ENCODE data around the gene ADAMTS16. TPM values are rescaled to one million over a fixed set of nuclear protein-coding genes. Genes with fewer than 3 reads are reported as not detected.

ADAMTS16 gene
- total and polyA plus RNA-seq, 2 experiments from 2014 or later = 2.2 to 5.9 TPM

DNA sequence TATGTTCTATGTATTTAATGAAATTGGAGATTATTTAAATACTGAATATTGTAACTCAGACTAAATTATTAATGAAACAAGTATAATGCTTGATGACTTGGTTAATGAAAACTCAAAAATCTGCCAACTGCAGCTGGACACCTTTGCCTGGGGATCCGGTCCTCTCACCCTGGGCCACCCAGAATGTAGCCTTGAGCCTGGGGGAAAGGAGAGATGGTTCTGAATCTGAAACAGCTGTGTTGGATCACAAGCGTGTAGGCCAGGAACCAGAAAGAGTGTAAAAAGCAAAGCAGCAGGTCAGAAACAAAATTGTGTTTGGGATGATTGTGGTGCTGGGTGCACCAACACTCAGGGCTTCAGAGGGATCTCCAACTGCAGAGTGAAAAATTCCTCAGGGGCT lies 38.5 kb downstream of the ADAMTS16 start:
- Histone ChIP-seq H4K20me1 (ENCODE audit: insufficient read depth, poor library complexity, severe bottlenecking) (no peaks in the 10 kb centered on the region), H3K27me3 (no peaks in the 10 kb centered on the region), H3K9me2 (replicated peaks; ENCODE audit: insufficient read depth) (no peaks in the 10 kb centered on the region), H3K27ac (no peak overlapping the region), H3K4me1 (ENCODE audit: insufficient read depth) (peaks cover 3% of the 10 kb centered on the region), H3K36me3 (replicated peaks; ENCODE audit: insufficient read depth, low read depth) (no peaks in the 10 kb centered on the region), H3K4me3 (no peak overlapping the region), H2AFZ (no peak overlapping the region), H3K4me2 (peak overlapping the region; percentile 46), H3K79me2 (no peaks in the 10 kb centered on the region), H3K9me3 (ENCODE audit: low read depth) (no peaks in the 10 kb centered on the region)
- 70% methylated on average over 2 of the region's 2 CpGs for WGBS (ENCODE audit: low lambda C conversion rate, missing lambda C conversion rate)
- DNase-seq (ENCODE audit: low spot score) = no peak
- TF ChIP-seq EZH2phosphoT487 (IDR thresholded peaks at IDR 0.05; ENCODE audit: low read depth, severe bottlenecking, unreplicated experiment) (no peak), EZH2 (IDR thresholded peaks at IDR 0.05; ENCODE audit: borderline replicate concordance) (no peak)
- TF ChIP-seq, protein P1, sequence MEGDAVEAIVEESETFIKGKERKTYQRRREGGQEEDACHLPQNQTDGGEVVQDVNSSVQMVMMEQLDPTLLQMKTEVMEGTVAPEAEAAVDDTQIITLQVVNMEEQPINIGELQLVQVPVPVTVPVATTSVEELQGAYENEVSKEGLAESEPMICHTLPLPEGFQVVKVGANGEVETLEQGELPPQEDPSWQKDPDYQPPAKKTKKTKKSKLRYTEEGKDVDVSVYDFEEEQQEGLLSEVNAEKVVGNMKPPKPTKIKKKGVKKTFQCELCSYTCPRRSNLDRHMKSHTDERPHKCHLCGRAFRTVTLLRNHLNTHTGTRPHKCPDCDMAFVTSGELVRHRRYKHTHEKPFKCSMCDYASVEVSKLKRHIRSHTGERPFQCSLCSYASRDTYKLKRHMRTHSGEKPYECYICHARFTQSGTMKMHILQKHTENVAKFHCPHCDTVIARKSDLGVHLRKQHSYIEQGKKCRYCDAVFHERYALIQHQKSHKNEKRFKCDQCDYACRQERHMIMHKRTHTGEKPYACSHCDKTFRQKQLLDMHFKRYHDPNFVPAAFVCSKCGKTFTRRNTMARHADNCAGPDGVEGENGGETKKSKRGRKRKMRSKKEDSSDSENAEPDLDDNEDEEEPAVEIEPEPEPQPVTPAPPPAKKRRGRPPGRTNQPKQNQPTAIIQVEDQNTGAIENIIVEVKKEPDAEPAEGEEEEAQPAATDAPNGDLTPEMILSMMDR (IDR thresholded peaks at IDR 0.05; ENCODE audit: poor library complexity) = no peak

DNA sequence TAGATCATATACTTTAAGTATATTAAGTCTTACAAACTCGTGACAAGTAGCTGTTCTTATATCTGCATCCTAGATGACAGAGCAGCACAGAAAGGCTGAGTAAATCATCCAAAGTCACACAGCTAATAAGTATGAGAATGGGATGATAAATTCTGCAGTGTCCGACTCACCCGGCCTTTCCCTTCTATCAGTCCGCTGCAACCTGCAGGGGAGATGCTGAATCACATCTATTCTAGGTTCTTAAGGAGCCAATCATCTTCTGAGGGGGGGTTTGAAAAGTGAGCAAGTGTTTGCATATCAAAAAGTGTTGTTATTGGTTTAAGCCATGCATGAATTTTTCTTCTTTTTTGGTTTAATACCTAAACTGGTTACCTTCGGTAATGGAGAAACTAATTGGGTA lies 38.9 kb downstream of the ADAMTS16 start:
- Histone ChIP-seq H3K27me3 (no peaks in the 10 kb centered on the region), H2AFZ (no peak overlapping the region), H3K4me2 (no peak overlapping the region), H3K4me3 (no peak overlapping the region), H3K4me1 (ENCODE audit: insufficient read depth) (peaks cover 3% of the 10 kb centered on the region), H4K20me1 (ENCODE audit: insufficient read depth, poor library complexity, severe bottlenecking) (no peaks in the 10 kb centered on the region), H3K27ac (no peak overlapping the region), H3K79me2 (no peaks in the 10 kb centered on the region), H3K36me3 (replicated peaks; ENCODE audit: insufficient read depth, low read depth) (no peaks in the 10 kb centered on the region), H3K9me3 (ENCODE audit: low read depth) (no peaks in the 10 kb centered on the region), H3K9me2 (replicated peaks; ENCODE audit: insufficient read depth) (no peaks in the 10 kb centered on the region)
- DNase-seq (ENCODE audit: low spot score) = no peak
- TF ChIP-seq EZH2phosphoT487 (IDR thresholded peaks at IDR 0.05; ENCODE audit: low read depth, severe bottlenecking, unreplicated experiment) = no peak
- 84% methylated on average over 5 of the region's 5 CpGs for WGBS (ENCODE audit: low lambda C conversion rate, missing lambda C conversion rate)

DNA sequence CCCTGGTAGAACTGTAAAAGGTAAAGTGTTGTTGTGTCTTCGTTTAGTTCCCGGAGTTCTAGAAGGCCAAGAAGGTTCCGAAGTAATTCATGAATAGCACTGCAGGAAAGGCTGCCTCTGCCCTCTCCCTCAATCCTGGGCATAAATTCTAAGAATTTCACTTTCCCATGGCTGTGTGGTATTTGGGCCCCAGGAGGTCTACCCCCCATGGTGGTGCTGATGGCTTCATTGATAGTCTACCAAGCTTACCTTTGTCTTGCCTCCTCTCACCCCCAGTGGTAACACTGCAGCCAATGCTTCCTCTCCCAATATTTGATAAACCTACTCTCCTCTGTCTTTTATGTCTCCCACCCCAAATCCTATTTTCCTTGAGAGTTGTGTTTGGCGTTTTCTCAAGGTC lies 39.5 kb downstream of the ADAMTS16 start:
- Histone ChIP-seq H3K4me3 (no peak overlapping the region), H3K9me3 (ENCODE audit: low read depth) (no peaks in the 10 kb centered on the region), H3K36me3 (replicated peaks; ENCODE audit: insufficient read depth, low read depth) (no peaks in the 10 kb centered on the region), H3K4me1 (ENCODE audit: insufficient read depth) (peaks cover 3% of the 10 kb centered on the region), H2AFZ (no peak overlapping the region), H3K27ac (no peak overlapping the region), H3K27me3 (no peaks in the 10 kb centered on the region), H3K79me2 (no peaks in the 10 kb centered on the region), H3K9me2 (replicated peaks; ENCODE audit: insufficient read depth) (no peaks in the 10 kb centered on the region), H3K4me2 (no peak overlapping the region), H4K20me1 (ENCODE audit: insufficient read depth, poor library complexity, severe bottlenecking) (no peaks in the 10 kb centered on the region)
- TF ChIP-seq EZH2phosphoT487 (IDR thresholded peaks at IDR 0.05; ENCODE audit: low read depth, severe bottlenecking, unreplicated experiment) (no peak), EZH2 (IDR thresholded peaks at IDR 0.05; ENCODE audit: borderline replicate concordance) (no peak)
- TF ChIP-seq, protein P1 (IDR thresholded peaks at IDR 0.05; ENCODE audit: poor library complexity) = no peak
- WGBS (ENCODE audit: low lambda C conversion rate, missing lambda C conversion rate) = 82% methylated on average over 4 of the region's 4 CpGs
- DNase-seq (ENCODE audit: low spot score) = no peak

DNA sequence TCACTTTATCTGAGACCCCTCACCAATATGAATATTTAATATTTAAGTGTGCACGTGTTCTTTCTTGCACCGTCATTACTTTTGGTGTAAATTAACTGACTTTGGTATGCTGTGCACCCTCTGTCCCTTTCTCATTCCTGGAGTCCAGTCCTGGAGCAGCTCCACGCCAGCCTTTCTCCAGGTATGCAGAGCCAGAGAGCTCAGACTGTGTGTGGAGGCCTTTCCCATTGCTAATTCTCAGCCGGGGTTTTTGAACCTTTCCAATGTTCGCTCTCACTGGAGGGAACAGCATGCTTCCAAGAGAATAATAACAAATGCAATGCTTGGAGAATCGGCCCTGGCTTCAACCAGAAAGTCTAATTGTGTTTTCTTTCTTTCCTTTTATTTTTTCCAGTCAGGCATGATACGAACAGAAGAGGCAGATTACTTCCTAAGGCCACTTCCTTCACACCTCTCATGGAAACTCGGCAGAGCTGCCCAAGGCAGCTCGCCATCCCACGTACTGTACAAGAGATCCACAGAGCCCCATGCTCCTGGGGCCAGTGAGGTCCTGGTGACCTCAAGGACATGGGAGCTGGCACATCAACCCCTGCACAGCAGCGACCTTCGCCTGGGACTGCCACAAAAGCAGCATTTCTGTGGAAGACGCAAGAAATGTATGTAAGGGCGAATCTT lies 41.7 kb downstream of the ADAMTS16 start:
- no peak overlapping the region for H3K4me2 ChIP-seq
- no peaks in the 10 kb centered on the region for H3K79me2 ChIP-seq

More for the DNA sequence above, 41.7 kb downstream of the ADAMTS16 start:
- TF ChIP-seq EZH2phosphoT487 (IDR thresholded peaks at IDR 0.05; ENCODE audit: low read depth, severe bottlenecking, unreplicated experiment) (no peak), EZH2 (IDR thresholded peaks at IDR 0.05; ENCODE audit: borderline replicate concordance) (no peak)
- TF ChIP-seq, protein P1 (IDR thresholded peaks at IDR 0.05; ENCODE audit: poor library complexity) = no peak
- Histone ChIP-seq H3K27me3 (no peaks in the 10 kb centered on the region), H3K4me1 (ENCODE audit: insufficient read depth) (peaks cover 3% of the 10 kb centered on the region), H3K4me3 (no peak overlapping the region), H2AFZ (no peak overlapping the region), H3K9me2 (replicated peaks; ENCODE audit: insufficient read depth) (no peaks in the 10 kb centered on the region), H3K36me3 (replicated peaks; ENCODE audit: insufficient read depth, low read depth) (no peaks in the 10 kb centered on the region), H3K27ac (no peak overlapping the region), H4K20me1 (ENCODE audit: insufficient read depth, poor library complexity, severe bottlenecking) (no peaks in the 10 kb centered on the region), H3K9me3 (ENCODE audit: low read depth) (no peaks in the 10 kb centered on the region)
- no peak for DNase-seq (ENCODE audit: low spot score)
- WGBS (ENCODE audit: low lambda C conversion rate, missing lambda C conversion rate) = 79% methylated on average over 14 of the region's 14 CpGs

All from hepatocyte (in vitro differentiated cells).